ENCODE measurements around the gene ALOX12.

DNA sequence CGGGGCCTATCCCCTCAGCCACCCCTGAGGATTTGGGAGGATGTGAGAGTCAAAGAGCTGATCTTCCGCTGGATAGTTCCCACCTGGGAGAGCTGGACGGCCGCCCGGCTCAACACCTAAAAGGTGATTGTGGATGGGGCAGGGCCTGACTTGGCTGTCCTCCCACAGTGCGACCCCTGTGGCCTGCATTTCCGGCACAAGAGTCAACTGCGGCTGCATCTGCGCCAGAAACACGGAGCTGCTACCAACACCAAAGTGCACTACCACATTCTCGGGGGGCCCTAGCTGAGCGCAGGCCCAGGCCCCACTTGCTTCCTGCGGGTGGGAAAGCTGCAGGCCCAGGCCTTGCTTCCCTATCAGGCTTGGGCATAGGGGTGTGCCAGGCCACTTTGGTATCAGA, 31.5 kb downstream of the ALOX12 start:
- TF ChIP-seq EZH2 (IDR thresholded peaks at IDR 0.05) (no peak), POLR2AphosphoS5 (IDR thresholded peaks at IDR 0.05; ENCODE audit: borderline replicate concordance, low read depth, low read length) (no peak)
